Liver (tissue), 2 donors: ENCODE results near the gene PRKACG.

Source experiments
- CTCF ChIP-seq: fragments of 150-350 bp; IDR thresholded peaks from 2 replicates; pipeline ENCODE4 v1.5.1; 2017; ENCODE audit warnings: improper control_type of control experiment, low read depth, low read length; ENCODE audit not compliant: missing input control
- YY1 ChIP-seq: IDR thresholded peaks from 2 replicates; pipeline ENCODE4 v1.6.1; 2016; ENCODE audit warnings: antibody characterized with exemption, mild to moderate bottlenecking
- donor health status: healthy.

- TF ChIP-seq CTCF (no peak), YY1 (no peak)
Observed at GRCh38 chr9:68997666-68998065, 16.2 kb downstream of the PRKACG start.
